K562 (cell line): ENCODE measurements around the gene ANKS1A. TPM values are rescaled to one million over a fixed set of nuclear protein-coding genes. Genes with fewer than 3 reads are reported as not detected.
A peak's percentile ranks its signal among the peaks of the same experiment; 100 is the strongest.

Experiments
- ATAC-seq: fragments of 200-7000 bp; cut with Tn5 transposase; 3 replicates; pipeline ENCODE4 v1.9.1; 2020; ENCODE audit warnings: moderate library complexity
- BruUV-seq: library from RNA; stranded (reverse); fragments of 400-500 nt; replicated peaks from 2 replicates; lab custom pipeline; 2021; lab: Mats Ljungman, UMichigan
- CTCF ChIA-PET: fragments of 300-600 bp; formaldehyde crosslinking; extraction: SDS; loops from one replicate; lab custom pipeline; 2021; ENCODE audit warnings: low intra/inter-chr PET ratio; lab: Yijun Ruan, JAX
- POLR2A ChIA-PET: fragments of 300-600, 350-650 bp; sonication (Branson Sonifier 250); formaldehyde crosslinking; extraction: SDS; loops from one replicate; lab custom pipeline; 2021; ENCODE audit warnings: antibody characterized with exemption, inconsistent platforms; lab: Yijun Ruan, JAX
- DNase-seq, 4 experiments: peaks; one replicate each; pipeline versions ENCODE4 v3.0.0 to v3.0.0-alpha.2; 2011 to 2018; ENCODE audit warnings: low spot score in 3 of 4, mixed read lengths in 3 of 4; ENCODE audit errors: extremely low read depth in 1 of 4
- FAIRE-seq: peaks from 2 replicates; lab custom pipeline; 2011; peaks lifted over from hg19 to GRCh38; lab: Jason Lieb, UNC
- H2AFZ ChIP-seq: 2 replicates; pipeline ENCODE4 v1.6.0; 2011; ENCODE audit warnings: low read depth, low read length, control low read depth, inconsistent platforms
- H3K27ac ChIP-seq: fragments of 200-600 bp; 3 replicates; pipeline ENCODE4 v1.8.0; 2011; ENCODE audit warnings: low read depth, mild to moderate bottlenecking, control low read depth, inconsistent platforms, low read length, moderate library complexity, mixed read lengths; ENCODE audit errors: extremely low read depth
- H3K27me3 ChIP-seq, 2 experiments: fragments of 300-600 bp in 1 of 2; 2 replicates in 1 of 2; 3 replicates in 1 of 2; pipeline versions ENCODE4 v1.6.0 to v1.8.0; 2011; ENCODE audit warnings: inconsistent platforms in 2 of 2, low read length in 2 of 2, mild to moderate bottlenecking in 1 of 2, mixed read lengths in 1 of 2, moderate library complexity in 1 of 2; ENCODE audit not compliant: control insufficient read depth in 2 of 2, insufficient read depth in 2 of 2
- H3K36me3 ChIP-seq: fragments of 300-600 bp; 3 replicates; pipeline ENCODE4 v1.8.0; 2011; ENCODE audit warnings: mild to moderate bottlenecking, low read length, inconsistent platforms; ENCODE audit not compliant: control insufficient read depth, insufficient read depth
- H3K4me1 ChIP-seq, 2 experiments: fragments of 200-600 bp in 1 of 2; replicated peaks in 1 of 2; 2 replicates in 1 of 2; 3 replicates in 1 of 2; pipeline versions ENCODE4 v1.5.1 to v1.8.0; 2011; ENCODE audit warnings: inconsistent platforms in 2 of 2, low read length in 2 of 2, mild to moderate bottlenecking in 1 of 2, mixed read lengths in 1 of 2, moderate library complexity in 1 of 2; ENCODE audit not compliant: control insufficient read depth in 2 of 2, insufficient read depth in 2 of 2
- H3K4me2 ChIP-seq: 2 replicates; pipeline ENCODE4 v1.6.1; 2011; ENCODE audit warnings: low read length, control low read depth, inconsistent platforms, mixed read lengths; ENCODE audit not compliant: insufficient read depth
- H3K4me3 ChIP-seq: fragments of 200-600 bp; sonication (generic), shearing (Covaris generic); 2 replicates; pipeline ENCODE4 v1.5.1; 2016; ENCODE audit warnings: control low read depth, inconsistent platforms
- H3K79me2 ChIP-seq: fragments of 200-600 bp; 3 replicates; pipeline ENCODE4 v1.8.0; 2011; ENCODE audit warnings: low read length, inconsistent platforms; ENCODE audit not compliant: control insufficient read depth, insufficient read depth
- H3K9ac ChIP-seq, 2 experiments: 2 replicates each; pipeline versions ENCODE4 v1.6.0 to v1.6.1; 2011; ENCODE audit warnings: low read depth in 2 of 2, low read length in 2 of 2, control low read depth in 1 of 2, inconsistent platforms in 1 of 2, mild to moderate bottlenecking in 1 of 2, mixed read lengths in 1 of 2; ENCODE audit not compliant: insufficient read depth in 1 of 2
- H3K9me1 ChIP-seq: one replicate; pipeline ENCODE4 v1.6.0; 2011; ENCODE audit warnings: inconsistent platforms, mild to moderate bottlenecking, low read length, moderate library complexity; ENCODE audit not compliant: control insufficient read depth, insufficient read depth
- H3K9me3 ChIP-seq: replicated peaks from 2 replicates; pipeline ENCODE4 v1.5.1; 2011; ENCODE audit warnings: low read depth, low read length, inconsistent platforms; ENCODE audit not compliant: control insufficient read depth, insufficient read depth
- H4K20me1 ChIP-seq: replicated peaks from 2 replicates; pipeline ENCODE4 v1.6.1; 2011; ENCODE audit warnings: low read length, inconsistent platforms, mixed read lengths; ENCODE audit not compliant: control insufficient read depth, insufficient read depth
- ATF4 ChIP-seq: fragments of 450-650 bp; formaldehyde crosslinking; IDR thresholded peaks from 2 replicates; pipeline ENCODE4 v1.4.0; 2022; ENCODE audit warnings: mild to moderate bottlenecking, moderate library complexity
- BACH1 ChIP-seq: fragments of 200-800 bp; sonication (Bioruptor generic); IDR thresholded peaks from 2 replicates; pipeline ENCODE4 v1.6.1; 2016; ENCODE audit warnings: missing genetic modification characterization, missing compliant biosample characterization
- KDM1A ChIP-seq, 2 experiments: fragments of 450-650 bp; IDR thresholded peaks; 2 replicates each; pipeline ENCODE4 v1.6.1; 2016; ENCODE audit warnings: mild to moderate bottlenecking in 2 of 2
- RCOR1 ChIP-seq, 2 experiments: IDR thresholded peaks; 2 replicates each; pipeline ENCODE4 v1.6.1; 2012; ENCODE audit warnings: low read depth in 2 of 2, low read length in 2 of 2, borderline replicate concordance in 1 of 2, improper control_type of control experiment in 1 of 2
- TAF9B ChIP-seq: fragments of 450-650 bp; IDR thresholded peaks from 2 replicates; pipeline ENCODE4 v1.6.1; 2018; ENCODE audit warnings: mild to moderate bottlenecking; ENCODE audit not compliant: partially characterized antibody
- ZNF324 ChIP-seq: fragments of 250-450 bp; sonication (Bioruptor Pico); IDR thresholded peaks from 2 replicates; pipeline ENCODE4 v1.4.0; 2020; ENCODE audit warnings: mild to moderate bottlenecking
- ZNF449 ChIP-seq: fragments of 250-450 bp; sonication (Bioruptor Pico); IDR thresholded peaks from 2 replicates; pipeline ENCODE4 v1.8.0; 2022; ENCODE audit warnings: moderate library complexity, mild to moderate bottlenecking, inconsistent platforms
- WGBS: fragments of 100-300 bp; shearing (Covaris generic); methylation state at CpG from one replicate; pipeline ENCODE4 v1.1.6; 2016; ENCODE audit warnings: low coverage, mixed read lengths; ENCODE audit not compliant: insufficient coverage; ENCODE audit errors: missing lambda C conversion rate; 5-methylcytosine and 5-hydroxymethylcytosine counted together
- in situ Hi-C: fragments of 300-500 bp; cut with MboI; formaldehyde crosslinking; loops from 4 replicates; pipeline ENCODE4 v1.15.0; 2018; ENCODE audit warnings: inconsistent platforms, mixed read lengths
- intact Hi-C: fragments of 100-400 bp; cut with micrococcal nuclease; formaldehyde crosslinking; loops from 2 replicates; pipeline ENCODE4 v1.14.2; 2022
- polyA plus RNA-seq, 8 experiments: library from polyadenylated mRNA; depleted of rRNA in 4 of 8; stranded (reverse) in 5 of 8; unstranded in 3 of 8; fragments of >200 nt; fragmentation: Nextera tagmentation in 2 of 8; fragmentation: Illumina TruSeq in 1 of 8; extraction: Ambion mirVana in 2 of 8; extraction: Trizol in 1 of 8; gene quantifications; 2 replicates each; pipeline versions ENCODE4 v1.2.1 to v1.2.3, GENCODE V29; 2011 to 2014; ENCODE audit warnings: inconsistent platforms in 1 of 8, missing spikeins in 1 of 8
- total RNA-seq, 7 experiments: library from RNA; depleted of rRNA in 6 of 7; stranded (reverse); fragments of >200 nt in 6 of 7; fragmentation: Illumina TruSeq in 2 of 7; extraction: Trizol in 2 of 7; gene quantifications; 2 replicates each; pipeline versions ENCODE4 v1.2.1 to v1.2.3, GENCODE V29; 2011 to 2021; ENCODE audit warnings: low replicate concordance in 1 of 7

Gene ANKS1A
- total and polyA plus RNA-seq, 9 of the 15 experiments (the other 6 are each of a cell fraction or from before 2014, with no cell fraction given), result 1.1 to 13.8 (median 5.3) TPM

- ChIA-PET POLR2A (interaction anchor here (0.6 to 1.5 kb wide), 4 partner anchors 8 to 15 kb away, joined by 3 to 6 read pairs (median 4); no protein-coding TSS in a partner anchor), CTCF (interaction anchor here (0.6 kb wide), 1 partner anchor 243 kb away, joined by 4 read pairs; no protein-coding TSS in a partner anchor)
- intact Hi-C loops, result no loop called here
- Histone ChIP-seq H3K27me3 (no peaks in the 10 kb centered on the region), H3K4me3 (no peak overlapping the region), H3K79me2 (peaks cover 3% of the 10 kb centered on the region; the same call in 1 of the 3 replicates), H3K4me2 (no peak overlapping the region), H3K9ac (no peak overlapping the region), H3K27ac (no peak overlapping the region), H3K4me1 (peaks cover 0 to 3% of the 10 kb centered on the region in 2 experiments; a peak in 3 of 5 replicates), H3K9me3 (no peaks in the 10 kb centered on the region), H3K36me3 (no peaks in the 10 kb centered on the region), H4K20me1 (no peaks in the 10 kb centered on the region; the same call in 1 of the 2 replicates), H2AFZ (no peak overlapping the region), H3K9me1 (no peaks in the 10 kb centered on the region)
- BruUV-seq, result no TSS peak
- in situ Hi-C loops, result no loop called here
- no peak for TF ChIP-seq RCOR1 (IDR thresholded peaks at IDR 0.05; ENCODE audit: borderline replicate concordance in 1 of 2, low read depth in 2 of 2, low read length in 2 of 2)
- TF ChIP-seq TAF9B, result no peak
- TF ChIP-seq ZNF449 (CRISPR knock-in tag), result no peak
- TF ChIP-seq BACH1 (tag), result no peak
- TF ChIP-seq ATF4 (CRISPR knock-in tag), result no peak
- TF ChIP-seq KDM1A (IDR thresholded peaks at IDR 0.05), result 0 out of 4 replicates have a peak, but pooled peaks of 1 of the 2 experiments have one; percentile 9
- TF ChIP-seq ZNF324 (CRISPR knock-in tag), result no peak
- ATAC-seq, result no peak
- FAIRE-seq, result no peak
- no peak for DNase-seq
- 26% methylated on average over 3 of the region's 3 CpGs for WGBS
Measured at GRCh38 chr6:34912715-34913464, 23.8 kb downstream of the ANKS1A start.
